HG02588 (cell line): ENCODE results near the gene NRXN3.
"Not testable (repeated sequence)": the region's sequence is repeated elsewhere in the genome, so short reads cannot be mapped to it uniquely, and the experiment has no call there.

ENCODE experiments used
- ATAC-seq: cut with Tn5 transposase; IDR thresholded peaks from one replicate; pipeline ENCODE4 v1.9.1; 2021; ENCODE audit warnings: mild to moderate bottlenecking, moderate library complexity; ENCODE audit not compliant: unreplicated experiment

Gene NRXN3

GRCh38 chr14:78566026-78566858, 396.1 kb downstream of the NRXN3 start:
- ATAC-seq = peak; percentile 88

GRCh38 chr14:78566859-78567172, 396.6 kb downstream of the NRXN3 start:
- ATAC-seq = no peak

- ATAC-seq = no peak
Observed at GRCh38 chr14:78567343-78567742, 397.2 kb downstream of the NRXN3 start.

DNA sequence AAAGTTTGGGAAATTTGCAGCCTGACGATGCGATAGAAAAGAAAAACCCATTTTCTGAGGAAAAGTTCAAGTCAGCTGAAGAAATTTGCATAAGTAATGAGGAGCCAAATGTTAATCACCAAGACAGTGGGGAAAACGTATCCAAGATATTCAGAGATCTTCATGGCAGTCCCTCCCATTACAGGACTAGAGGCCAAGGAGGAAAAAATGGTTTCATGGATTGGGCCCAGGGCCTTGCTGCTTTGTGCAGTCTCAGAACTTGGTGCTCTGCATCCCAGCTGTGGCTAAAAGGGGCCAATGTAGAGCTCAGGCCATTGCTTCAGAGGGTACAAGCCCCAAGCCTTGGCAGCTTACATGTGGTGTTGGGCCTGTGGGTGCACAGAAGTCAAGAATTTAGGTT, 403.6 kb downstream of the NRXN3 start:
- not testable (repeated sequence) for ATAC-seq

DNA sequence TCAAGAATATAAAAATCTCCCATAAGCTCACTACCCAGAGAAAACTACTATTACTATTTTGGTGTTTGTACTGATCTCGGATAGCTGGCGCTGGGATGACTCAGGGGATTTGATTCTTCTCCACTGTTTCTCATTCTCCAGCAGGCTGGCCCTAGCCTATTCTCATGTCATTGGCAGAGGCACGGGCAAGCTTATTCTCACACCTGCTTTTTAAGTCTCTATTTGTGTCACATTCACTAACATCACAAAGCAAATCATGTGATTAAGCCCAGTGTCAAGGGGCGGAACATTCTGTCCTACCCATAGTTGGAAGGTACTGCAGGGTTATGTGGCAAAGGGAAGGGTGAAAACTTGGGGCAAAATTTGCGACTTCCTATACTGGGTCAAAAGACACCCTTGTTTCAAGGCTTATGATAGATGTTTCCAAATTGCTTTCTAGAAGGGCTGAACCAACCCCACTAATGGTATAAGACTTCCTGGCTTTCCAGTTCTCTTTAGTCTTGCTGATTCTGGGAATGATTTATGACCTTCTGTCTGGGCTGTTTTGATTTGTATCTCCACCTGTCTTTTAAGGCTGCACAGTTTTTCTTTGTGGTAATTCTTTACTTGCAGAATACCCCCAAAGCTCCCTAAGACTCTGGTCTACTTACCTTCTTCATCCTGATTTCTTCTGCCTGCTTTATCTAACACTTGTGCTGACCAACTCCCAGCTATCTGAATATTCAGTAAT, 406.4 kb downstream of the NRXN3 start:
- no peak for ATAC-seq

- ATAC-seq = no peak
Observed at GRCh38 chr14:78581229-78581628, 411.1 kb downstream of the NRXN3 start.

- no peak for ATAC-seq
Observed at GRCh38 chr14:78586681-78587080, 416.5 kb downstream of the NRXN3 start.

DNA sequence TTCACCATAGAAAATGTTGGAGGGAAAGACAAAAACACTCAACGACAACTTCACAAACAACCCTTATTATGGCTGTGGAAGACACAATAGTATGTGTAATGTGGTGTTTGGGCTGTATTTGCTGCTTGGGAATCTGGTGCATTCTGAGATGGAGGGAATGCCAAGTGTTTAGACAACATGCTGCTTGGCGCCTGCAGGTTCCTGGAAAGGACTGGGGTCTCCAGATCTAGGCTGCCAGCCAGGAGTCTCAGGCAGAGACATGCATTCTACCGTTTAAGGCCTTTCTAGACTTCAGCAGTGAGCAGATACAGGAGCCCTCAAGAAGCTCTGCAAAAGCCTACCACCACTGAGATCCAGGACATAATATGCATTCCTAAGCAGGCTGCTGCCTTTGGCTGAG, 418.7 kb downstream of the NRXN3 start:
- ATAC-seq = no peak

GRCh38 chr14:78592616-78593219, 422.5 kb downstream of the NRXN3 start:
- no peak for ATAC-seq

DNA sequence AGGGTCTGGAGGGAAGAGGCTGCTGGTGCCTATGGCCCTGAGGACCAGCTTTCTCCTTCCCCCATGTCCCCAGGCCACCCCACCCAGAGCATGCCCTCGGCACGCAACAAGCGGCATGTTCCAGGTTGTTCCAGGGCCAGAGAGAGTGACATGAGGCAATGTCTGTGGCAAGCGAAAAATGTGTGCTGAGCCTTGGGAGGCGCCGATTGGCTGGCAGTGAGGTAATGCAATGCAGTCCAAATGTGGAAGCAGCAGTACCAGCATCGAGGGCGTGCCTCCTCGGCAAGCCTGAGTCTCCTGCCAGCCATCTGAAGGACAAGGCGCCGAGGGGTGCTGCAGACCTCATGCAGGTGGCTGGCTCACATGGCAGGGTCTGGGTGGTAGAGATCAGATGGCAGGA, 423.8 kb downstream of the NRXN3 start:
- ATAC-seq = no peak

- ATAC-seq = no peak
Observed at GRCh38 chr14:78595797-78596196, 425.6 kb downstream of the NRXN3 start.

- peak; percentile 90 for ATAC-seq
Observed at GRCh38 chr14:78598046-78598920, 428.1 kb downstream of the NRXN3 start.

DNA sequence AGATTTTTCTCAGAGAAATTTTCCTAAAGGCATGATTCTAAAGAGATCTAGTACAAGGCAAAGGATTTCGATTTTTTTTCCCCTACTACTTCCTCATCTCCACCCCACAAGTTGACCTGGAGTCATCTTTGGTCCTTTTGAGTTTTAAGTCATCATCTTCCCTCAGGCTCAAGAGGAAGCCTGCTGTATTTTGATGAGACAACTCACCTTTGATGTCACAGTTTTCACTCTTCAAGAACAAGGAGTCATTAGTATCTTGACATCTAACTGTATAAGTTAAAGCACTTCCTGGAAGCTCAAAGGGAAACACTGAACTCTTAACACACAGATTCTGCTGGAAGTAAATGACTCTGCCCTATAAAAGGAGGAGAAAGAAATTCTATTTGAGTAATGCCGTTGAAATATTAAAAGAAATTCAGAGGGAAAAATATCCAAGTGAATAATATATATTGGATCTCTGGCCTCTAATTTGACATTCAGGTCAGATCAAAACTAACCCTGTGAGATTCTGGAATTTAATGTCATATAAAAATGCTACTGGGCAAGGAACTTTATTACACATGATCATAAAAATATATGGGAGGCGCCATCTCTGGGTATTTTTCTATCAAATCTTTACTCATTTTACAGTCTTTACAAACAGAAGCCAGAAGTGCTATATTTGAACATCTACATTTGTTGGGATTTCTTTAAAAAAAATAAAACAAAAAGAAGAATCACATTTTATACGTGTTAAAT, 435.0 kb downstream of the NRXN3 start:
- ATAC-seq = no peak

DNA sequence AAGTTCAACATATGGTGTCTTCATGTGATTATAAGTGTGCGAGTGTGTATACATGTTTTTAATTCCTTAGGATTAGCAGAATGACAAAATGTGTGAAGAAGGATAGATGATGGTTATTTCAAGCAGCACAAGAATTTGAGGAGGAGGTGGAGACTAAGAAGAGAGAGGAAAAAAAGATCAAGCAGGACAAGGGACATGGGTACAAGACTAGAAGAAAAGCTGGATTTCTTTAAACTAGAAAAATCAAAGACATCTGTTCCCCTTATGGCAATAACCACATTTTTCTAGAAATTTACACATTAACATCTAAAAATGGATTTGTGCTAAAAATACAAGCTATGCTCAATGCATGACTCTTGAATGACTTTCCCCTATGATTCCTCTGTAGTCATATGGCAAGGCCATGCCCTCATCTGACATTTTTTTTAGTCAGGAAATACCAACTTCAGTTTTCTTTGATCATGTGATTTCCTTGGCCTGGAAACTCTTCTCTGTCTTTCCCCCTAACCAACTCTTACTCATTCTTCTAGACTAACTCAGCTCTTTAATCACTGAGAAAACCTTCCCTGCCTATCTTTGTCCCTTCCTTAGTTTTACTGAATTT, 435.8 kb downstream of the NRXN3 start:
- no peak for ATAC-seq

DNA sequence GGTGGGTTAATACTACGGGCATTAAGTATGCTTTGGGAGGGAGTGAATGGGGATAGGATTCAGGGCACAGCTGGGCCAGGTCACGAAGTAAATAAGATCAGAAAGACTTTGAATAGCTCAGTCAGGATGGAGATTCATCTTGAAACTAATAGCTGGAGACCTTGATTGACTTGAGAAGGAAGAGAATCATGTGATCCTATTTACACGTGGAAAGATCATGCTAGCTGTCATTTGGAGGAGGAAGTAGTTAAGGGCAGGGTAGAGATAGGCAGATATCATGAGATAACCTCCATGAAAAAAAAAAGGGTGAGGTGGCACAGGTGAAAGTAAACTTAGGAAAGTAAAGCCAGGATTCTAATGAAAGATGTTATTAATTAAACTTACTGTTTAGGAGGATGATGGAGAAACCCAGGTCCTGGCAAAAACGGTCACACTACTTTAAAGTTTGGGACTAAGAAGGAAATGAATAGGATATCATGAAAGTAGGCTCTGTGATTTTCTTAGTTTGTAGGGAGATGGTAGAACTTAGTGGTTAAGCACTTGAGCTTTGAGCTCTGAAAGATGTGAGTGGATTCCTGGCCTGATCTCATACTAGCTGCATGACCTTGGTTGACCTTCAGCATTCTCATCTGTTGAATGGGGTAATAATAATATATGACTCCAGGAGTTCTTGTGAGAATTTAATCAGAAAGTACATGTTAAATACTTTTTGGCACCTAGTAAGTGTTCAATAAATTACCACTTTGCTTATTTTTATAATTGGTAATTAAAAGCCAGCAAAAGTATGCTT, 439.0 kb downstream of the NRXN3 start:
- ATAC-seq = no peak

GRCh38 chr14:78610994-78611393, 440.8 kb downstream of the NRXN3 start:
- no peak for ATAC-seq

GRCh38 chr14:78611796-78612571, 441.8 kb downstream of the NRXN3 start:
- no peak for ATAC-seq

- ATAC-seq = no peak
Observed at GRCh38 chr14:78612666-78613065, 442.5 kb downstream of the NRXN3 start.
